Fibroblast of lung (primary cell): ENCODE measurements around the gene TMEM72. TPM values are rescaled to one million over a fixed set of nuclear protein-coding genes. Genes with fewer than 3 reads are reported as not detected.
A peak's percentile ranks its signal among the peaks of the same experiment; 100 is the strongest.

Experiments
- DNase-seq, 2 donors: peaks; one replicate each; pipeline versions ENCODE4 v3.0.0 to v3.0.0-alpha.2; 2010; ENCODE audit warnings: low read depth in 2 of 2
- H2AFZ ChIP-seq: 2 replicates; pipeline ENCODE4 v1.5.1; 2012; ENCODE audit warnings: low read length, control low read depth, inconsistent platforms
- H3K27ac ChIP-seq: 2 replicates; pipeline ENCODE4 v1.5.1; 2011; ENCODE audit warnings: low read length, control low read depth; ENCODE audit not compliant: insufficient read depth
- H3K27me3 ChIP-seq: 2 replicates; pipeline ENCODE4 v1.5.1; 2011; ENCODE audit warnings: mild to moderate bottlenecking, low read length; ENCODE audit not compliant: control insufficient read depth, insufficient read depth
- H3K36me3 ChIP-seq: 2 replicates; pipeline ENCODE4 v1.5.1; 2011; ENCODE audit warnings: low read length; ENCODE audit not compliant: control insufficient read depth, insufficient read depth
- H3K4me1 ChIP-seq: 2 replicates; pipeline ENCODE4 v1.5.1; 2011; ENCODE audit warnings: low read length; ENCODE audit not compliant: control insufficient read depth, insufficient read depth; ENCODE audit errors: extremely low read depth
- H3K4me2 ChIP-seq: 2 replicates; pipeline ENCODE4 v1.5.1; 2011; ENCODE audit warnings: low read length, control low read depth; ENCODE audit not compliant: insufficient read depth; ENCODE audit errors: extremely low read depth
- H3K4me3 ChIP-seq, 4 experiments: fragments of 200-600 bp in 1 of 4; sonication (generic) in 1 of 4; replicated peaks in 1 of 4; 2 replicates each; pipeline ENCODE4 v1.5.1; 2011 to 2016; ENCODE audit warnings: low read length in 4 of 4, low read depth in 3 of 4, mild to moderate bottlenecking in 3 of 4, control low read depth in 2 of 4, inconsistent platforms in 1 of 4, mixed read lengths in 1 of 4; ENCODE audit not compliant: insufficient read depth in 1 of 4; ENCODE audit errors: control extremely low read depth in 1 of 4
- H3K79me2 ChIP-seq: 2 replicates; pipeline ENCODE4 v1.5.1; 2012; ENCODE audit warnings: mild to moderate bottlenecking, low read length, inconsistent platforms; ENCODE audit not compliant: control insufficient read depth, insufficient read depth
- H3K9ac ChIP-seq: 2 replicates; pipeline ENCODE4 v1.5.1; 2011; ENCODE audit warnings: mild to moderate bottlenecking, low read length, control low read depth; ENCODE audit not compliant: insufficient read depth
- H3K9me3 ChIP-seq: 2 replicates; pipeline ENCODE4 v1.5.1; 2012; ENCODE audit warnings: low read depth, low read length; ENCODE audit not compliant: control insufficient read depth, insufficient read depth
- H4K20me1 ChIP-seq: 2 replicates; pipeline ENCODE4 v1.5.1; 2011; ENCODE audit warnings: low read length; ENCODE audit not compliant: control insufficient read depth, insufficient read depth; ENCODE audit errors: extremely low read depth
- CTCF ChIP-seq, 2 donors: IDR thresholded peaks in 1 of 2; conservative IDR thresholded peaks in 1 of 2; 1 replicate in 1 of 2; 2 replicates in 1 of 2; pipeline ENCODE4 v1.5.1; 2011 to 2012; ENCODE audit warnings: low read length in 2 of 2, control low read depth in 1 of 2, inconsistent platforms in 1 of 2, low read depth in 1 of 2, mild to moderate bottlenecking in 1 of 2
- EZH2 ChIP-seq: IDR thresholded peaks from 2 replicates; pipeline ENCODE4 v1.5.1; 2012; ENCODE audit warnings: low read length, control low read depth, mild to moderate bottlenecking; ENCODE audit errors: missing control alignments
- polyA plus RNA-seq, 2 donors: library from polyadenylated mRNA; depleted of rRNA in 1 of 2; stranded (reverse) in 1 of 2; unstranded in 1 of 2; fragments of >200 nt; gene quantifications; 2 replicates each; pipeline ENCODE4 v1.2.1, GENCODE V29; 2011 to 2012; ENCODE audit warnings: missing spikeins in 1 of 2
- total RNA-seq: library from RNA; depleted of rRNA; stranded (reverse); fragments of >200 nt; gene quantifications from 2 replicates; pipeline ENCODE4 v1.2.1, GENCODE V29; 2014

Gene TMEM72
- total and polyA plus RNA-seq, 2 donors (not counting 1 experiment from before 2014, with no cell fraction given), result not detected

GRCh38 chr10:44975431-44976331 is 64.5 kb downstream of the TMEM72 start:
- Histone ChIP-seq H2AFZ (no peak overlapping the region), H3K4me3 (peak overlapping the region in 1 of 4 experiments; percentile 85), H3K36me3 (peaks cover 4% of the 10 kb centered on the region), H3K27me3 (no peaks in the 10 kb centered on the region), H3K27ac (no peak overlapping the region), H3K9me3 (no peaks in the 10 kb centered on the region), H3K9ac (no peak overlapping the region), H3K79me2 (peaks cover 7% of the 10 kb centered on the region), H3K4me2 (peak overlapping the region; percentile 57), H4K20me1 (no peaks in the 10 kb centered on the region), H3K4me1 (peaks cover 29% of the 10 kb centered on the region)
- TF ChIP-seq CTCF (conservative IDR thresholded peaks at IDR 0.05 in 1 of 2, IDR thresholded peaks at IDR 0.05 in 1 of 2; ENCODE audit: low read depth in 1 of 2, low read length in 2 of 2) (no peak), EZH2 (no peak)
- DNase-seq, result peak; percentile 46 to 86

- H3K27me3 ChIP-seq, result no peaks in the 10 kb centered on the region
- H3K79me2 ChIP-seq, result peaks cover 7% of the 10 kb centered on the region
- H3K9ac ChIP-seq, result peak overlapping the region; percentile 20
- H3K4me1 ChIP-seq, result peaks cover 35% of the 10 kb centered on the region
- TF ChIP-seq CTCF (conservative IDR thresholded peaks at IDR 0.05 in 1 of 2, IDR thresholded peaks at IDR 0.05 in 1 of 2; ENCODE audit: low read depth in 1 of 2, low read length in 2 of 2) (no peak), EZH2 (no peak)
- H4K20me1 ChIP-seq, result no peaks in the 10 kb centered on the region
- no peak for DNase-seq
- H3K4me2 ChIP-seq, result peak overlapping the region; percentile 90
- peaks cover 4% of the 10 kb centered on the region for H3K36me3 ChIP-seq
- H3K27ac ChIP-seq, result no peak overlapping the region
- H2AFZ ChIP-seq, result no peak overlapping the region
- no peaks in the 10 kb centered on the region for H3K9me3 ChIP-seq
- peak overlapping the region in 2 of 4 experiments; percentile 11 to 85 for H3K4me3 ChIP-seq
Measured at GRCh38 chr10:44976352-44977198, 65.4 kb downstream of the TMEM72 start.
